IPS-18a (cell line): ENCODE data around the gene ARFGAP1.

Source experiments
- H3K27ac ChIP-seq: one replicate; pipeline ENCODE4 v1.5.1; 2013; ENCODE audit warnings: low read length
- H3K27me3 ChIP-seq: one replicate; pipeline ENCODE4 v1.6.1; 2013; ENCODE audit warnings: mild to moderate bottlenecking, low read length; ENCODE audit not compliant: control insufficient read depth, insufficient read depth
- H3K36me3 ChIP-seq: one replicate; pipeline ENCODE4 v1.6.1; 2013; ENCODE audit warnings: low read depth, low read length; ENCODE audit not compliant: control insufficient read depth
- H3K4me1 ChIP-seq: one replicate; pipeline ENCODE4 v1.6.1; 2013; ENCODE audit warnings: low read depth, low read length; ENCODE audit not compliant: control insufficient read depth
- H3K4me3 ChIP-seq: one replicate; pipeline ENCODE4 v1.5.1; 2013; ENCODE audit warnings: low read length
- H3K9ac ChIP-seq: one replicate; pipeline ENCODE4 v1.6.1; 2013; ENCODE audit warnings: mild to moderate bottlenecking, low read length, moderate library complexity
- H3K9me3 ChIP-seq: one replicate; pipeline ENCODE4 v1.6.1; 2013; ENCODE audit warnings: low read depth, low read length; ENCODE audit not compliant: control insufficient read depth

ARFGAP1 gene

GRCh38 chr20:63283397-63284082, 10.9 kb downstream of the ARFGAP1 start:
- H3K9me3 ChIP-seq = no peaks in the 10 kb centered on the region
- H3K4me1 ChIP-seq = no peaks in the 10 kb centered on the region
- peaks cover 37% of the 10 kb centered on the region for H3K36me3 ChIP-seq
- H3K4me3 ChIP-seq = no peak overlapping the region
- H3K27ac ChIP-seq = no peak overlapping the region
- H3K9ac ChIP-seq = no peak overlapping the region
- H3K27me3 ChIP-seq = no peaks in the 10 kb centered on the region

- Histone ChIP-seq H3K36me3 (peaks cover 36% of the 10 kb centered on the region), H3K9ac (no peak overlapping the region), H3K9me3 (no peaks in the 10 kb centered on the region), H3K4me1 (no peaks in the 10 kb centered on the region), H3K27me3 (no peaks in the 10 kb centered on the region), H3K27ac (no peak overlapping the region), H3K4me3 (no peak overlapping the region)
Measured at GRCh38 chr20:63284083-63284440, 11.4 kb downstream of the ARFGAP1 start.

GRCh38 chr20:63284544-63284949, 11.9 kb downstream of the ARFGAP1 start:
- no peaks in the 10 kb centered on the region for H3K4me1 ChIP-seq
- no peak overlapping the region for H3K9ac ChIP-seq
- H3K4me3 ChIP-seq = no peak overlapping the region
- no peaks in the 10 kb centered on the region for H3K9me3 ChIP-seq
- peaks cover 34% of the 10 kb centered on the region for H3K36me3 ChIP-seq
- H3K27ac ChIP-seq = no peak overlapping the region
- H3K27me3 ChIP-seq = no peaks in the 10 kb centered on the region

GRCh38 chr20:63284981-63285524, 12.4 kb downstream of the ARFGAP1 start:
- no peaks in the 10 kb centered on the region for H3K9me3 ChIP-seq
- no peaks in the 10 kb centered on the region for H3K4me1 ChIP-seq
- no peak overlapping the region for H3K9ac ChIP-seq
- H3K27ac ChIP-seq = no peak overlapping the region
- H3K4me3 ChIP-seq = no peak overlapping the region
- peaks cover 29% of the 10 kb centered on the region for H3K36me3 ChIP-seq
- H3K27me3 ChIP-seq = no peaks in the 10 kb centered on the region

- Histone ChIP-seq H3K27me3 (no peaks in the 10 kb centered on the region), H3K4me3 (no peak overlapping the region), H3K36me3 (peaks cover 23% of the 10 kb centered on the region), H3K4me1 (no peaks in the 10 kb centered on the region), H3K9me3 (no peaks in the 10 kb centered on the region), H3K27ac (no peak overlapping the region), H3K9ac (no peak overlapping the region)
Measured at GRCh38 chr20:63285636-63286615, 13.3 kb downstream of the ARFGAP1 start.

GRCh38 chr20:63286781-63287696, 14.4 kb downstream of the ARFGAP1 start:
- no peak overlapping the region for H3K27ac ChIP-seq
- no peak overlapping the region for H3K9ac ChIP-seq
- no peaks in the 10 kb centered on the region for H3K9me3 ChIP-seq
- H3K27me3 ChIP-seq = no peaks in the 10 kb centered on the region
- no peaks in the 10 kb centered on the region for H3K4me1 ChIP-seq
- H3K4me3 ChIP-seq = no peak overlapping the region
- H3K36me3 ChIP-seq = peaks cover 23% of the 10 kb centered on the region

- peaks cover 18% of the 10 kb centered on the region for H3K36me3 ChIP-seq
- H3K4me1 ChIP-seq = no peaks in the 10 kb centered on the region
- no peak overlapping the region for H3K9ac ChIP-seq
- no peak overlapping the region for H3K4me3 ChIP-seq
- no peaks in the 10 kb centered on the region for H3K27me3 ChIP-seq
- no peaks in the 10 kb centered on the region for H3K9me3 ChIP-seq
- no peak overlapping the region for H3K27ac ChIP-seq
Measured at GRCh38 chr20:63287697-63288580, 15.3 kb downstream of the ARFGAP1 start.

GRCh38 chr20:63288581-63289251, 16.1 kb downstream of the ARFGAP1 start:
- no peaks in the 10 kb centered on the region for H3K27me3 ChIP-seq
- H3K4me3 ChIP-seq = no peak overlapping the region
- no peaks in the 10 kb centered on the region for H3K4me1 ChIP-seq
- no peak overlapping the region for H3K27ac ChIP-seq
- H3K36me3 ChIP-seq = peaks cover 10% of the 10 kb centered on the region
- no peak overlapping the region for H3K9ac ChIP-seq
- no peaks in the 10 kb centered on the region for H3K9me3 ChIP-seq

- Histone ChIP-seq H3K9ac (no peak overlapping the region), H3K27me3 (no peaks in the 10 kb centered on the region), H3K9me3 (no peaks in the 10 kb centered on the region), H3K27ac (no peak overlapping the region), H3K4me1 (no peaks in the 10 kb centered on the region), H3K4me3 (no peak overlapping the region), H3K36me3 (peaks cover 10% of the 10 kb centered on the region)
Measured at GRCh38 chr20:63289311-63290135, 16.9 kb downstream of the ARFGAP1 start.
